Right lobe of liver (tissue), 4 donors: ENCODE data around the gene AFDN.

ENCODE experiments used
- POLR2A ChIP-seq: fragments of 450-650 bp; IDR thresholded peaks from one replicate; pipeline ENCODE4 v1.6.1; 2017; ENCODE audit warnings: antibody characterized with exemption, mild to moderate bottlenecking
- TF ChIP-seq, protein P1 (sequence below), 4 donors: fragments of 200-600 bp in 3 of 4; fragments of 450-650 bp in 1 of 4; IDR thresholded peaks; one replicate each; pipeline versions ENCODE4 v1.5.1 to v1.8.0; 2016 to 2022; ENCODE audit warnings: antibody characterized with exemption in 4 of 4, mild to moderate bottlenecking in 2 of 4
- donor health status: DM: no; HTN: no; CAD: no.
- donor health status: DM: no; HTN: no; CAD: no.
- donor health status: DM: no; HTN: yes; CAD: no.

DNA sequence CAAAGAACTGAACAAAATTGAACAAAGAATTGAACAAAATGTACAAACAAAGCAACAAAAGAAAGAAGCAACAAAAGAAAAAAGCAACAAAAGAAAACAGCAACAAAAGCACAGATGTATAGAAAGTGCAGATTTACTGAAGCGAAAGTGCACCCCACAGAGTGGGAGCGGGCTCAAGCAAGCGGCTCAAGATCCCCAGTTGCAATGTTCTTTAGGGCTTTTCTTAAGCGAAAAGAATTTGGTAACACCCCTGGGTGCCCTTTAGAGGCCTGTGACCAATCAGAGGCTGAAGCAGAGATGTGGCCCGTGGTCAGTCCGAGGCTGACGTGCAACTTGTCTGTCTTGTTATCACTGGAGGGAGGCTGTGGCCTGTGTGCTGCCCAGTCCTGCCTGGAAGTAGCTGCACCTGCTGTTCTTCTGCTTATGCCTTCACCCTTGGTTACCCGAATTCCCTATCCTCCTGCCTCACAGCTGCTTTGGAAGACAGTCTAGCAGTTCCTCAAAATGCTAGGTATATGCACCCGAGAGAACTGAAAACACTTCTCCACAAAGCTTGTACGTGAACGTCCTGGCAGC, 157.5 kb downstream of the AFDN start:
- TF ChIP-seq, protein P1, sequence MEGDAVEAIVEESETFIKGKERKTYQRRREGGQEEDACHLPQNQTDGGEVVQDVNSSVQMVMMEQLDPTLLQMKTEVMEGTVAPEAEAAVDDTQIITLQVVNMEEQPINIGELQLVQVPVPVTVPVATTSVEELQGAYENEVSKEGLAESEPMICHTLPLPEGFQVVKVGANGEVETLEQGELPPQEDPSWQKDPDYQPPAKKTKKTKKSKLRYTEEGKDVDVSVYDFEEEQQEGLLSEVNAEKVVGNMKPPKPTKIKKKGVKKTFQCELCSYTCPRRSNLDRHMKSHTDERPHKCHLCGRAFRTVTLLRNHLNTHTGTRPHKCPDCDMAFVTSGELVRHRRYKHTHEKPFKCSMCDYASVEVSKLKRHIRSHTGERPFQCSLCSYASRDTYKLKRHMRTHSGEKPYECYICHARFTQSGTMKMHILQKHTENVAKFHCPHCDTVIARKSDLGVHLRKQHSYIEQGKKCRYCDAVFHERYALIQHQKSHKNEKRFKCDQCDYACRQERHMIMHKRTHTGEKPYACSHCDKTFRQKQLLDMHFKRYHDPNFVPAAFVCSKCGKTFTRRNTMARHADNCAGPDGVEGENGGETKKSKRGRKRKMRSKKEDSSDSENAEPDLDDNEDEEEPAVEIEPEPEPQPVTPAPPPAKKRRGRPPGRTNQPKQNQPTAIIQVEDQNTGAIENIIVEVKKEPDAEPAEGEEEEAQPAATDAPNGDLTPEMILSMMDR (IDR thresholded peaks at IDR 0.05), result no peak
- TF ChIP-seq POLR2A, result no peak
